Endodermal cell (in vitro differentiated cells): ENCODE data around the gene PILRB. TPM values are rescaled to one million over a fixed set of nuclear protein-coding genes. Genes with fewer than 3 reads are reported as not detected.

Experiments
- DNase-seq: peaks from one replicate; pipeline ENCODE4 v3.0.0-alpha.2; 2017
- H3K27ac ChIP-seq: 2 replicates; pipeline ENCODE4 v1.5.1; 2013; ENCODE audit warnings: mild to moderate bottlenecking, low read depth, low read length, moderate library complexity
- H3K27me3 ChIP-seq: 2 replicates; pipeline ENCODE4 v1.6.1; 2013; ENCODE audit warnings: mild to moderate bottlenecking, low read length, moderate library complexity; ENCODE audit not compliant: insufficient read depth, control insufficient read depth, poor library complexity, severe bottlenecking
- H3K36me3 ChIP-seq: 2 replicates; pipeline ENCODE4 v1.7.0; 2013; ENCODE audit warnings: mild to moderate bottlenecking, low read length, moderate library complexity; ENCODE audit not compliant: control insufficient read depth, insufficient read depth
- H3K4me1 ChIP-seq: one replicate; pipeline ENCODE4 v1.7.0; 2013; ENCODE audit warnings: low read length; ENCODE audit not compliant: control insufficient read depth, insufficient read depth
- H3K4me3 ChIP-seq: 2 replicates; pipeline ENCODE4 v1.5.1; 2013; ENCODE audit warnings: mild to moderate bottlenecking, low read length, moderate library complexity
- H3K9ac ChIP-seq: 2 replicates; pipeline ENCODE4 v1.6.1; 2013; ENCODE audit warnings: mild to moderate bottlenecking, low read length, moderate library complexity; ENCODE audit not compliant: poor library complexity, severe bottlenecking; ENCODE audit errors: extremely low read depth
- H3K9me3 ChIP-seq: 2 replicates; pipeline ENCODE4 v1.6.1; 2013; ENCODE audit warnings: mild to moderate bottlenecking, low read length, moderate library complexity; ENCODE audit not compliant: control insufficient read depth
- H3K27ac Mint-ChIP-seq: 2 replicates; pipeline ENCODE4 v1.8.0; 2020; ENCODE audit warnings: mixed read lengths
- H3K27me3 Mint-ChIP-seq: 2 replicates; pipeline ENCODE4 v1.8.0; 2021; ENCODE audit warnings: mild to moderate bottlenecking, mixed read lengths; ENCODE audit not compliant: insufficient read depth
- H3K36me3 Mint-ChIP-seq: 2 replicates; pipeline ENCODE4 v1.8.0; 2020; ENCODE audit warnings: low read depth, mixed read lengths
- H3K4me1 Mint-ChIP-seq: 2 replicates; pipeline ENCODE4 v1.8.0; 2020; ENCODE audit warnings: mixed read lengths
- H3K4me3 Mint-ChIP-seq: 2 replicates; pipeline ENCODE4 v1.8.0; 2020; ENCODE audit warnings: mild to moderate bottlenecking, moderate library complexity, mixed read lengths
- H3K9me3 Mint-ChIP-seq: 2 replicates; pipeline ENCODE4 v1.8.0; 2020; ENCODE audit warnings: mild to moderate bottlenecking, mixed read lengths
- WGBS, 2 experiments: methylation state at CpG; one replicate each; pipeline versions ENCODE4 v1.1.5 to v1.1.7; 2013; ENCODE audit warnings: missing lambda C conversion rate in 2 of 2, mixed read lengths in 1 of 2; ENCODE audit not compliant: insufficient coverage in 1 of 2, insufficient read length in 1 of 2; 5-methylcytosine and 5-hydroxymethylcytosine counted together
- total RNA-seq, 2 donors: library from RNA; stranded (reverse); fragmentation: NEBNext Ultra II Directional in 1 of 2; extraction: Animal tissue kit (Norgen Biotek cat#: 25700) in 1 of 2; gene quantifications; 2 replicates in 1 of 2; 3 replicates in 1 of 2; pipeline ENCODE4 v1.2.1, GENCODE V29; 2021
- TF ChIP-seq, protein P1 (sequence below): fragments of 200-600 bp; sonication (generic); conservative IDR thresholded peaks from 2 replicates; pipeline ENCODE4 v1.5.0; 2021; ENCODE audit warnings: antibody characterized with exemption, mild to moderate bottlenecking

PILRB gene
- total RNA-seq, 2 donors from 2014 or later: 51.9 to 84.4 TPM

DNA sequence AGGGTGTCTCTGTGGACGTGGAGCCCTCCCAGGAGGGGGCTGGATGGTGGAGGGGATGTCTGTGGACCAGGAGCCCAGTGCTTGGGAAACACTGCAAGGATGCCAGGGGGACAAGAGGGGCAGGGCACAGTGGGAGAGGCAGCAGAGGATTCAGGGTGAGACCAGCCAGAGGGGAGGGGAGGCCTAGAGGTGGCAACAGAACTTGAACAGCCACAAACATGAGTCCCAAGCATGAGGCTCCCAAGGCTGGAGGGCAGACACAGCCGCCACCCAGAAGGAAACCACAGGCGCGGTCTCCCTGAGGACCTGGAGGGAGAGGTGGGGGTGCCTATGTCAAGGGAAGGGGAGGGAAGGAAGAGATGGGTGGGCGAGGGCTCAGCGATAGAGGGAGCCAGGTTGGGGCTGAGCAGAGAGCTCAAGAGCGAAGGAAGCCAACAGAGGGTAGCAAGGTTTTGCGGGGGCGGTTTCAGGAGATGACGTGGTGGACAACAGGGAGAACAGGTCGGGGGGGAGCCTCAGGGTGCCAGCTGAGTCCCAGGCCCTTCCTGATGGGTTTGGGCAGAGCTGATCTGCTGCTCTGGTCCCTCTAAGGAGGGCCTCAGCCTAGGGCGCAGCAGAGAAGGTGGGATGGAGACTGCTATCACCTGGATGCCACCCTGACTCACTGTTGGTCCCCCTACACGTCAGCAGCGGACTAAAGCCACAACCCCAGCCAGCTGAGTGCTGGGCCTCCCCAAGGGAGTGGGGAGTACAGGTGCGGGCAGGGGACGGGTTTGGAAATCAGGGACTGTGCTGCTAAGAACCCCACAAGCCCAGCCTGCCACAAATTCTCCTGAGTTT is 8.7 kb downstream of the PILRB start:
- Histone ChIP-seq H3K4me3 (no peak overlapping the region), H3K9me3 (no peaks in the 10 kb centered on the region), H3K36me3 (peaks cover 38% of the 10 kb centered on the region), H3K27me3 (no peaks in the 10 kb centered on the region), H3K4me1 (no peaks in the 10 kb centered on the region), H3K9ac (no peak overlapping the region), H3K27ac (no peak overlapping the region)
- no peak for DNase-seq
- H3K27ac Mint-ChIP-seq: peak overlapping the region; percentile 68
- no peaks in the 10 kb centered on the region for H3K9me3 Mint-ChIP-seq
- H3K27me3 Mint-ChIP-seq: no peaks in the 10 kb centered on the region
- peaks cover 5% of the 10 kb centered on the region for H3K4me1 Mint-ChIP-seq
- TF ChIP-seq, protein P1, sequence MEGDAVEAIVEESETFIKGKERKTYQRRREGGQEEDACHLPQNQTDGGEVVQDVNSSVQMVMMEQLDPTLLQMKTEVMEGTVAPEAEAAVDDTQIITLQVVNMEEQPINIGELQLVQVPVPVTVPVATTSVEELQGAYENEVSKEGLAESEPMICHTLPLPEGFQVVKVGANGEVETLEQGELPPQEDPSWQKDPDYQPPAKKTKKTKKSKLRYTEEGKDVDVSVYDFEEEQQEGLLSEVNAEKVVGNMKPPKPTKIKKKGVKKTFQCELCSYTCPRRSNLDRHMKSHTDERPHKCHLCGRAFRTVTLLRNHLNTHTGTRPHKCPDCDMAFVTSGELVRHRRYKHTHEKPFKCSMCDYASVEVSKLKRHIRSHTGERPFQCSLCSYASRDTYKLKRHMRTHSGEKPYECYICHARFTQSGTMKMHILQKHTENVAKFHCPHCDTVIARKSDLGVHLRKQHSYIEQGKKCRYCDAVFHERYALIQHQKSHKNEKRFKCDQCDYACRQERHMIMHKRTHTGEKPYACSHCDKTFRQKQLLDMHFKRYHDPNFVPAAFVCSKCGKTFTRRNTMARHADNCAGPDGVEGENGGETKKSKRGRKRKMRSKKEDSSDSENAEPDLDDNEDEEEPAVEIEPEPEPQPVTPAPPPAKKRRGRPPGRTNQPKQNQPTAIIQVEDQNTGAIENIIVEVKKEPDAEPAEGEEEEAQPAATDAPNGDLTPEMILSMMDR: no peak
- WGBS, 2 experiments: 94 to 96% methylated on average over 12 to 16 of the region's 16 CpGs
- no peak overlapping the region for H3K4me3 Mint-ChIP-seq
- H3K36me3 Mint-ChIP-seq: peaks cover 50% of the 10 kb centered on the region

DNA sequence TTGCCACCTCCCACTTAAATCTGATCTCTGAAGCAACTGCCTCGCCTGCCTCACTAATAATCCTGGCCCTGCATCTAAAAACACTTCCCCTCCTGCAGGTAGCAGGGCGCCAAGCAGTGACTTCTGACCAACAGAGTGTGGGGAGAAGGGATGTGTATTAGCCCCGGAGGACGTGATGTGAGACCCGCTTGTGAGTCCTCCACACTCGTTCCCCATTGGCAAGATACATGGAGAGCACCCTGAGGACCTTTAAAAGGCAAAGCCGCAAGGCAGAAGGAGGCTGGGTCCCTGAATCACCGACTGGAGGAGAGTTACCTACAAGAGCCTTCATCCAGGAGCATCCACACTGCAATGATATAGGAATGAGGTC is 9.3 kb downstream of the PILRB start:
- TF ChIP-seq, protein P1: no peak
- H3K9me3 ChIP-seq: no peaks in the 10 kb centered on the region
- H3K9ac ChIP-seq: no peak overlapping the region
- no peaks in the 10 kb centered on the region for H3K4me1 ChIP-seq
- H3K4me3 ChIP-seq: no peak overlapping the region
- 92 to 95% methylated on average over 6 to 8 of the region's 8 CpGs for WGBS, 2 experiments
- no peak for DNase-seq
- H3K36me3 ChIP-seq: peaks cover 32% of the 10 kb centered on the region
- H3K27ac ChIP-seq: no peak overlapping the region
- H3K27me3 ChIP-seq: no peaks in the 10 kb centered on the region
- no peak overlapping the region for H3K4me3 Mint-ChIP-seq
- no peaks in the 10 kb centered on the region for H3K9me3 Mint-ChIP-seq
- no peaks in the 10 kb centered on the region for H3K27me3 Mint-ChIP-seq
- H3K27ac Mint-ChIP-seq: no peak overlapping the region
- peaks cover 5% of the 10 kb centered on the region for H3K4me1 Mint-ChIP-seq
- H3K36me3 Mint-ChIP-seq: peaks cover 44% of the 10 kb centered on the region

DNA sequence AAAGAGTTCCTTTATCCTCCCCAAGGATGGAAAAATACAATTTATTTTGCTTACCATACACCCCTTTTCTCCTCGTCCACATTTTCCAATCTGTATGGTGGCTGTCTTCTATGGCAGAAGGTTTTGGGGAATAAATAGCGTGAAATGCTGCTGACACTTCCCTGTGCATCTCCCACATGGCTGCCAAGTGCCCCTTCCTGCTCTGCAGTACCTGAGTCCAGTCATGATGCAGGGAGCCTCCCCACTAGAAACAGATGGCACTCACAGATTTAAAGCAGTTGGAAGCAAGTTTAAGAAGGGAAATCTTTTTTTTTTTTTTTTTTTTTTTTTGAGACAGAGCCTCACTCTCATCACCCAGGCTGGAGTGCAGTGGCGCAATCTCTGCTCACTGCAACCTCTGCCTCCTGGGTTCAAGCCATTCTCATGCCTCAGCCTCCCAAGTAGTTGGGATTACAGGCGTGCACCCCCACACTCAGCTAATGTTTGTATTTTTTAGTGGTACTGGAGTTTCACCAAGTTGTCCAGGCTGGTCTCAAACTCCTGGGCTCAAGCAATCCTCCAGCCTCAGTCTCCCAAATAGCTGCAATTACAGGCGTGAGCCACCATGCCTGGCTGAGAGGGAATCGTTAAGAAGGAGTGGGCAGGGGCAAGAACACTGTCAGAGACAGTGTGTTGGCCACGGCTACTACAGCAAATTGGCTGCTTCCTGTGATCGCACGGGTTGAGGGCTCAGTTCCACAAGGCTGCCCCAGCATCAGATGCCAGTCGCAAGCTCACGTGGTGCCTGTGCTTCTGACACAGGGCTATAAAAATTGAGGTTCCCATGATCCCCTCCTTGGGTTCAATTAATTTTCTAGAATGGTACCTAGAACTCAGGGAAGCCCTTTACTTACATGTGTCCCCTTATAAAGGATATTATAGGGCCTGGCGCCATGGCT is 10.0 kb downstream of the PILRB start:
- Histone ChIP-seq H3K27ac (no peak overlapping the region), H3K27me3 (no peaks in the 10 kb centered on the region), H3K9ac (no peak overlapping the region), H3K4me3 (no peak overlapping the region), H3K4me1 (no peaks in the 10 kb centered on the region), H3K9me3 (no peaks in the 10 kb centered on the region), H3K36me3 (peaks cover 25% of the 10 kb centered on the region)
- no peak for DNase-seq
- H3K4me1 Mint-ChIP-seq: peaks cover 5% of the 10 kb centered on the region
- WGBS, 2 experiments: 93% methylated on average over 10 to 12 of the region's 12 CpGs
- TF ChIP-seq, protein P1: no peak
- no peak overlapping the region for H3K4me3 Mint-ChIP-seq
- no peak overlapping the region for H3K27ac Mint-ChIP-seq
- H3K9me3 Mint-ChIP-seq: no peaks in the 10 kb centered on the region
- H3K36me3 Mint-ChIP-seq: peaks cover 37% of the 10 kb centered on the region
- H3K27me3 Mint-ChIP-seq: no peaks in the 10 kb centered on the region
